Transverse colon (tissue), 4 donors: Measurements from ENCODE around the gene SVOP. TPM values are rescaled to one million over a fixed set of nuclear protein-coding genes. Genes with fewer than 3 reads are reported as not detected.
"Not testable (repeated sequence)": the region's sequence is repeated elsewhere in the genome, so short reads cannot be mapped to it uniquely, and the experiment has no call there.

ENCODE experiments used
- DNase-seq: peaks from one replicate; pipeline ENCODE4 v3.0.0-alpha.2; 2019
- H3K27ac ChIP-seq, 4 donors: fragments of 200-600 bp; sonication (generic); 2 replicates each; pipeline ENCODE4 v1.5.1; 2016 to 2018; ENCODE audit warnings: inconsistent platforms in 4 of 4
- H3K27me3 ChIP-seq: fragments of 200-600 bp; sonication (generic); 2 replicates; pipeline ENCODE4 v1.5.1; 2017; ENCODE audit warnings: inconsistent platforms
- H3K36me3 ChIP-seq, 4 donors: fragments of 200-600 bp; sonication (generic); 2 replicates each; pipeline ENCODE4 v1.5.1; 2017 to 2019; ENCODE audit warnings: inconsistent platforms in 4 of 4
- H3K4me1 ChIP-seq, 4 donors: fragments of 200-600 bp; sonication (generic); 2 replicates each; pipeline ENCODE4 v1.5.1; 2017 to 2020; ENCODE audit warnings: inconsistent platforms in 4 of 4
- H3K4me3 ChIP-seq, 4 donors: fragments of 200-600 bp; sonication (generic); 1 replicate in 1 of 4; 2 replicates in 3 of 4; pipeline versions ENCODE4 v1.5.1 to v1.6.1; 2017 to 2019; ENCODE audit warnings: inconsistent platforms in 4 of 4
- H3K9me3 ChIP-seq, 2 donors: fragments of 200-600 bp; sonication (generic); 2 replicates each; pipeline ENCODE4 v1.5.1; 2017 to 2019; ENCODE audit warnings: inconsistent platforms in 2 of 2
- CTCF ChIP-seq, 5 experiments: fragments of 200-600 bp in 3 of 5; fragments of 450-650 bp in 2 of 5; sonication (generic) in 3 of 5; IDR thresholded peaks; 1 replicate in 2 of 5; 2 replicates in 3 of 5; pipeline ENCODE4 v1.5.1; 2016 to 2017; ENCODE audit warnings: antibody characterized with exemption in 5 of 5, inconsistent platforms in 3 of 5, mild to moderate bottlenecking in 2 of 5, moderate library complexity in 1 of 5
- EP300 ChIP-seq: sonication (generic); formaldehyde crosslinking; IDR thresholded peaks from one replicate; pipeline ENCODE4 v1.6.1; 2017; ENCODE audit warnings: antibody characterized with exemption, low read depth
- POLR2A ChIP-seq: fragments of 450-650 bp; IDR thresholded peaks from one replicate; pipeline ENCODE4 v1.6.1; 2016; ENCODE audit warnings: antibody characterized with exemption, mild to moderate bottlenecking, moderate library complexity
- POLR2AphosphoS5 ChIP-seq, 3 donors: sonication (generic); formaldehyde crosslinking; IDR thresholded peaks; one replicate each; pipeline ENCODE4 v1.6.1; 2016; ENCODE audit warnings: antibody characterized with exemption in 3 of 3
- WGBS, 2 donors: methylation state at CpG; one replicate each; pipeline ENCODE4 v1.1.5; 2018; ENCODE audit warnings: low coverage in 1 of 2; 5-methylcytosine and 5-hydroxymethylcytosine counted together
- in situ Hi-C, 4 donors: fragments of 200-750 bp; cut with MboI; loops; one replicate each; pipeline versions ENCODE4 v1.15.0 to v1.15.1; 2017; ENCODE audit warnings: low sequenced_read_pairs in 3 of 4, low pct_ligation_motif_present in 1 of 4, low pct_unique_long_range_greater_than_20kb in 1 of 4
- intact Hi-C: fragments of 100-400 bp; cut with DNase I; formaldehyde crosslinking; loops from one replicate; pipeline ENCODE4 v1.15.1; 2023; ENCODE audit warnings: low total_unique reads
- small RNA-seq, 4 donors: library from RNA; depleted of rRNA; stranded (forward); fragments of <200 nt; gene quantifications; one replicate each; pipeline ENCODE3, GENCODE V24; 2016
- total RNA-seq, 4 donors: library from RNA; depleted of rRNA; stranded (reverse); fragments of >200 nt; gene quantifications; one replicate each; pipeline ENCODE4 v1.1.0, GENCODE V29; 2016

The SVOP gene
- total RNA-seq, 4 donors from 2014 or later, result 0.16 to 0.55 TPM; not detected in 2

DNA sequence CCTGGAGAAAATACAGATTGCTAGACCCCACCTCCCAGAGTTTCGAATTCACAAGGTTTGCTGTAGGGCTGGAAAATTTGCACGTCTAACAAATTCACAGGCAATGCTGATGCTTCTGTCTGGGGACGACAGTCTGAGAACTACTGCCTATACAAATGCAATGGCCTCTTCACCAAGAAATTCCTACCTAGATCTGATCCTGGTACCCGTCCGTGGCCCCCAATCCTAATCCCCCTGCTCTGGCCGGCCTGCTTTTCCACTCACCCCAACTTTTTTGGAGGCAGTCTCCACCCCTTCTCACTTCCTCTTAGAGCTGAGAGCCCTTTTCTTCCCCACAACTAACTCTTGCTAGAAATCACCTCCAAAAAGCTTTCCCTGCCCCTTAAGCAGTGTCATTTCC, 160.4 kb downstream of the SVOP start:
- no peak for DNase-seq

GRCh38 chr12:108859923-108860291, 161.0 kb downstream of the SVOP start:
- 86% methylated on average over 1 of the region's 1 CpG for WGBS, 2 donors
- intact Hi-C loops (loop anchor here (5.0 to 10.0 kb wide), 3 partner anchors 55 to 297 kb away; partner anchors contain the start of gene CORO1C), in situ Hi-C loops (no loop called here)
- no peak overlapping the region for H3K4me3 ChIP-seq
- no peaks in the 10 kb centered on the region for H3K27me3 ChIP-seq
- H3K36me3 ChIP-seq, result no peaks in the 10 kb centered on the region
- no peak overlapping the region for H3K27ac ChIP-seq
- DNase-seq, result no peak
- peaks cover 8 to 37% (median 26%) of the 10 kb centered on the region in 4 donors for H3K4me1 ChIP-seq
- H3K9me3 ChIP-seq, result no peaks in the 10 kb centered on the region
- TF ChIP-seq POLR2A (no peak), CTCF (IDR thresholded peaks at IDR 0.05) (no peak), EP300 (no peak), POLR2AphosphoS5 (IDR thresholded peaks at IDR 0.05) (no peak)

More for the DNA sequence above, 160.4 kb downstream of the SVOP start:
- intact Hi-C loops, result no loop called here
- H3K27me3 ChIP-seq, result no peaks in the 10 kb centered on the region
- TF ChIP-seq EP300 (no peak), POLR2AphosphoS5 (IDR thresholded peaks at IDR 0.05) (no peak), CTCF (IDR thresholded peaks at IDR 0.05) (no peak), POLR2A (no peak)
- no peak overlapping the region for H3K4me3 ChIP-seq
- H3K4me1 ChIP-seq, result peaks cover 8 to 33% (median 26%) of the 10 kb centered on the region in 4 donors
- in situ Hi-C loops, result no loop called here
- H3K36me3 ChIP-seq, result no peaks in the 10 kb centered on the region
- H3K27ac ChIP-seq, result no peak overlapping the region
- WGBS, 2 donors, result 59 to 81% methylated on average over 2 to 6 of the region's 6 CpGs
- H3K9me3 ChIP-seq, result no peaks in the 10 kb centered on the region

DNA sequence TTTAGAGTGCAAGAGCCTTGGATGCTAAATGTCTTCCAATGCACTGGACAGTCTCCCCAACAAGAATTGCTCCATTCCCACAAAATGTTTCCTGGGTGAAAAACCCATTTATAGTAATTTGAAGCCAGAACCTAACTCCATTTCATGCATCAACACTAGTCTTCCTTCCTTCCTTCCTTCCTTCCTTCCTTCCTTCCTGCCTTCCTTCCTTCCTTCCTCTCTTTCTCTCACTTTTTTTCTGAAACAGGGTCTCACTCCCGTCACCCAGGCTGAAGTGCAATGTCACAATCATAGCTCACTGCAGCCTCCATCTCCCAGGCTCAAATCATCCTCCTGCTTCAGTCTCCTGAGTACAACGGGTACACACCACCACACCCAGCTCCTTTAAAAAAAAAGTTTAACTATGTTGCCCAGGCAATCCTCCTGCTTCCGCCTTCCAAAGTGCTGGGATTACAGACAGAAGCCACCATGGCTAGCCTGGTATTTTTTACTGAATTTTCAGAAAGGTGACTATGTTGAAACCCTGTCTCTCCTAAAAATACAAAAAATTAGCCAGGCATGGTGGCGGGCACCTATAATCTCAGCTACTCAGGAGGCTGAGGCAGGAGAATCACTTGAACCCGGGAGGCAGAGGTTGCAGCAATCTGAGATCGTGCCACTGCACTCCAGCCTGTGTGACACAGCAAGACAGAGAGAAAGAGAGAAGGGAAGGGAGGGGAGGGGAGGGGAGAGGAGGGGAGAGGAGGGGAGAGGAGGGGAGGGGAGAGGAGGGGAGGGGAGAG, 161.5 kb downstream of the SVOP start:
- in situ Hi-C loops, H3K27me3 ChIP-seq, H3K9me3 ChIP-seq, H3K36me3 ChIP-seq, DNase-seq, H3K4me3 ChIP-seq: not testable (repeated sequence)
- H3K27ac ChIP-seq, result peak overlapping the region in 3 of 4 donors; percentile 87 to 94 (median 92)
- intact Hi-C loops, result loop anchor here (5.0 to 10.0 kb wide), 3 partner anchors 55 to 298 kb away; partner anchors contain the start of gene CORO1C
- peaks cover 8 to 43% (median 29%) of the 10 kb centered on the region in 4 donors for H3K4me1 ChIP-seq
- 37 to 43% methylated on average over 3 to 6 of the region's 6 CpGs for WGBS, 2 donors

DNA sequence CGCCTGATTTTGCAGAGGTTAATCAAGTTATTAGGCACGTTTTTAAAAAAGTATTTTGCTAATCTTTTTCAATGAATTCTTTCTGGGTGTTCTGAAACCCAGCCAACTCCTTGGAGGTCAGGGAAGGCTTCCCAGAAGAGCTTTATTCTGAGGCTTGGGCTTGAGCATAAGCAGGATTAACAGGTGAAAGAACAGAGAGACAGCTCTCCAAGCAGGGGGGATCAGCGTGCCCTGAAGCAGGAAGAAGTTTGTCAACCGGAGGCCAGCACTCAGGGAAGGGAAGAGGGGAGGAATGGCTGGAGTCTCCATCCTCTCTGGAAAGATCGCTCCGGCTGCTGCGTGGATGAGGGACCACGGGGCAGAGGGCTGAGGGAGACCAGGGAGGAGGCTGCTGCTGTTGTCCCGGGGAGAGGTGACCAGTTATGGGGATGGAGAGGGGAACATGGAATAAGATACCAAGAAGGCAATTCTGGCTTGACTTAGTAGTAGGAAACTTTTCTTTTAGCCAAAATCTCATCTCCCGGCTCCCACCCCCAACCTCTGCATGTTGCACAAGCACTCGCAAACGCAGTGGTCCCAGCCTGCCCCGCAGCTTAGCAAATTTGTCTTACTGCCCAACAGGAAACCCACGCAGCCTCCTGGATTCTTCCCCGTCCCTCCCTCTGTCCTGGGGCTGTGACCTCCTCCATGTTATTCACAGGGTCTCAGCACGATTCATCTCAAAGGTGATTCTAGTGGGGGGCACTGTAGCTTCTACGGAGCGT, 162.4 kb downstream of the SVOP start:
- H3K4me3 ChIP-seq, result peak overlapping the region in 3 of 4 donors; percentile 59 to 76 (median 71)
- peaks cover 8 to 51% (median 35%) of the 10 kb centered on the region in 4 donors for H3K4me1 ChIP-seq
- H3K36me3 ChIP-seq, result no peaks in the 10 kb centered on the region
- no peaks in the 10 kb centered on the region for H3K27me3 ChIP-seq
- TF ChIP-seq POLR2A (no peak), POLR2AphosphoS5 (IDR thresholded peaks at IDR 0.05) (no peak), CTCF (IDR thresholded peaks at IDR 0.05) (no peak), EP300 (no peak)
- in situ Hi-C loops, result no loop called here
- WGBS, 2 donors, result 19 to 23% methylated on average over 14 to 18 of the region's 18 CpGs
- H3K9me3 ChIP-seq, result no peaks in the 10 kb centered on the region
- DNase-seq, result no peak
- peak overlapping the region in 3 of 4 donors; percentile 87 to 94 (median 92) for H3K27ac ChIP-seq
- intact Hi-C loops, result loop anchor here (5.0 to 10.0 kb wide), 3 partner anchors 54 to 299 kb away; partner anchors contain the start of gene CORO1C

Small RNA genes lying within 50 kb of the gene (small RNA-seq; reads per million reads assigned to genes)
- gene AC190387.1, result 0 reads per million in 4 donors
- gene RNA5SP372, result 0 reads per million in 4 donors
- gene RNU6-361P, result 0 reads per million in 4 donors

Other genes starting within 250 kb of the SVOP start
- gene SSH1, start 163.5 kb downstream of the SVOP start, total RNA-seq, result 10 to 100 TPM; 15.0 to 39.0 (median 18.9) TPM
- 1 to 10 TPM in 3 of 4 donors, not detected in 1; 3.7 to 7.1 (median 4.4) TPM for gene DAO, start 141.0 kb downstream of the SVOP start, total RNA-seq
- gene USP30, start 31.5 kb upstream of the SVOP start, total RNA-seq, result 10 to 100 TPM in 3 of 4 donors, 1 to 10 TPM in 1; 6.8 to 38.9 (median 24.9) TPM
- gene ALKBH2, start 72.4 kb upstream of the SVOP start, total RNA-seq, result 10 to 100 TPM in 1 of 4 donors, 1 to 10 TPM in 2, not detected in 1; 3.4 to 11.1 (median 7.1) TPM
- gene UNG, start 76.5 kb upstream of the SVOP start, total RNA-seq, result 10 to 100 TPM in 3 of 4 donors, 1 to 10 TPM in 1; 6.7 to 29.4 (median 20.9) TPM
- 100 to 1,000 TPM in 2 of 4 donors, 10 to 100 TPM in 2; 69.5 to 132 (median 93.6) TPM for gene ACACB, start 95.5 kb upstream of the SVOP start, total RNA-seq